HepG2 (cell line): ENCODE data around the gene FBXL22. TPM values are rescaled to one million over a fixed set of nuclear protein-coding genes. Genes with fewer than 3 reads are reported as not detected.

Source experiments
- FOXO1 ChIP-seq: sonication (generic); formaldehyde crosslinking; IDR thresholded peaks from 2 replicates; pipeline ENCODE4 v1.4.0; 2020; ENCODE audit warnings: missing genetic modification reagents
- HOXA3 ChIP-seq: sonication (generic); formaldehyde crosslinking; IDR thresholded peaks from 2 replicates; pipeline ENCODE4 v1.5.0; 2020; ENCODE audit warnings: missing genetic modification reagents
- MED1 ChIP-seq: sonication (generic); formaldehyde crosslinking; IDR thresholded peaks from 2 replicates; pipeline ENCODE4 v1.4.0; 2020; ENCODE audit warnings: missing genetic modification reagents
- PCBP2 ChIP-seq: fragments of 200-400 bp; formaldehyde crosslinking; optimal IDR thresholded peaks from 2 replicates; pipeline ENCODE3; 2018; ENCODE audit warnings: low read length, low read depth; ENCODE audit not compliant: poor library complexity, severe bottlenecking
- SMAD3 ChIP-seq: sonication (generic); formaldehyde crosslinking; IDR thresholded peaks from 2 replicates; pipeline ENCODE4 v1.4.0; 2020; ENCODE audit warnings: missing genetic modification reagents
- SRSF4 ChIP-seq: fragments of 200-400 bp; formaldehyde crosslinking; IDR thresholded peaks from one replicate; pipeline ENCODE4 v1.6.1; 2018; ENCODE audit warnings: mild to moderate bottlenecking, low read depth, low read length, moderate library complexity; ENCODE audit not compliant: poor library complexity, severe bottlenecking
- ZBTB20 ChIP-seq: sonication (generic); formaldehyde crosslinking; IDR thresholded peaks from 2 replicates; pipeline ENCODE4 v1.8.1; 2023; ENCODE audit warnings: missing genetic modification reagents, low read depth, mild to moderate bottlenecking, borderline replicate concordance
- ZBTB38 ChIP-seq: sonication (generic); formaldehyde crosslinking; IDR thresholded peaks from 2 replicates; pipeline ENCODE4 v1.5.1; 2020; ENCODE audit warnings: mild to moderate bottlenecking, missing genetic modification reagents
- ZNF225 ChIP-seq: sonication (generic); formaldehyde crosslinking; IDR thresholded peaks from 2 replicates; pipeline ENCODE4 v1.4.0; 2020; ENCODE audit warnings: mild to moderate bottlenecking, missing genetic modification reagents
- ZNF441 ChIP-seq: sonication (generic); formaldehyde crosslinking; IDR thresholded peaks from 2 replicates; pipeline ENCODE4 v1.7.0; 2021; ENCODE audit warnings: missing genetic modification reagents, borderline replicate concordance
- ZNF446 ChIP-seq: sonication (generic); formaldehyde crosslinking; IDR thresholded peaks from 2 replicates; pipeline ENCODE4 v1.5.0; 2020; ENCODE audit warnings: mild to moderate bottlenecking, missing genetic modification reagents
- ZNF670 ChIP-seq: sonication (generic); formaldehyde crosslinking; IDR thresholded peaks from 2 replicates; pipeline ENCODE4 v1.8.0; 2022; ENCODE audit warnings: mild to moderate bottlenecking, missing genetic modification reagents, borderline replicate concordance
- polyA plus RNA-seq, 8 experiments: library from polyadenylated mRNA; depleted of rRNA in 3 of 8; stranded (reverse) in 7 of 8; unstranded in 1 of 8; fragments of >200 nt; fragmentation: Illumina TruSeq in 4 of 8; extraction: Trizol in 4 of 8; gene quantifications; 2 replicates each; pipeline versions ENCODE4 v1.2.1 to v1.2.3, GENCODE V29; 2011 to 2016; ENCODE audit warnings: low read depth in 4 of 8, missing spikeins in 1 of 8, mixed read lengths in 1 of 8; ENCODE audit not compliant: insufficient read depth in 1 of 8
- total RNA-seq, 5 experiments: library from RNA; depleted of rRNA; stranded (reverse); fragments of >200 nt; fragmentation: Illumina TruSeq; extraction: Trizol; gene quantifications; 2 replicates each; pipeline ENCODE4 v1.2.3, GENCODE V29; 2016; ENCODE audit warnings: low read depth in 1 of 5
- TF ChIP-seq, protein P1 (sequence below): conservative IDR thresholded peaks from 2 replicates; pipeline ENCODE4 v1.6.1; 2018; ENCODE audit warnings: missing genetic modification reagents
- TF ChIP-seq, protein P2 (sequence below): fragments of 450-650 bp; IDR thresholded peaks from 2 replicates; pipeline ENCODE4 v1.6.1; 2017
- TF ChIP-seq, protein P3 (sequence below): sonication (generic); formaldehyde crosslinking; IDR thresholded peaks from 2 replicates; pipeline ENCODE4 v1.5.0; 2020; ENCODE audit warnings: mild to moderate bottlenecking, missing genetic modification reagents, borderline replicate concordance
- TF ChIP-seq, protein P4 (sequence below): sonication (generic); formaldehyde crosslinking; IDR thresholded peaks from 2 replicates; pipeline ENCODE4 v1.4.0; 2020; ENCODE audit warnings: missing genetic modification reagents, mild to moderate bottlenecking, borderline replicate concordance
- TF ChIP-seq, protein P5 (sequence below): sonication (generic); formaldehyde crosslinking; IDR thresholded peaks from 2 replicates; pipeline ENCODE4 v1.5.0; 2020; ENCODE audit warnings: missing genetic modification reagents

Gene FBXL22
- total and polyA plus RNA-seq, 2 of the 13 experiments (the other 11 are each of a cell fraction or from before 2014, with no cell fraction given): 0.15 to 0.33 TPM

DNA sequence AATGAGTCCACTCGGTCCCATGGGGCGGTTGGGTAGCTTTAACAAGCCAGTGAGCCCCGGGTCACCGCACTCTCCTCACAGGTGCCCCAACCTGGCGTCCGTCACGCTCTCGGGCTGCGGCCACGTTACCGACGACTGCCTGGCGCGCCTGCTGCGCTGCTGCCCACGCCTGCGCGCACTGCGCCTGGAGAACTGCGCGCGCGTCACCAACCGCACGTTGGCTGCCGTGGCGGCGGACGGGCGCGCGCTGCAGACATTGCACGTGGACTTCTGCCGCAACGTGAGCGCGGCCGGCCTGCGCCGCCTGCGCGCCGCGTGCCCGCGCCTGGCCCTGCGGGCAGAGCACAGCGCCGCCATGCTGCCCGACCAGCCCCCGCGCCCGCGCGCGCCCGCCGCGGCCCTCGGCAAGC is 3.4 kb downstream of the FBXL22 start (continued):
- TF ChIP-seq, protein P1, sequence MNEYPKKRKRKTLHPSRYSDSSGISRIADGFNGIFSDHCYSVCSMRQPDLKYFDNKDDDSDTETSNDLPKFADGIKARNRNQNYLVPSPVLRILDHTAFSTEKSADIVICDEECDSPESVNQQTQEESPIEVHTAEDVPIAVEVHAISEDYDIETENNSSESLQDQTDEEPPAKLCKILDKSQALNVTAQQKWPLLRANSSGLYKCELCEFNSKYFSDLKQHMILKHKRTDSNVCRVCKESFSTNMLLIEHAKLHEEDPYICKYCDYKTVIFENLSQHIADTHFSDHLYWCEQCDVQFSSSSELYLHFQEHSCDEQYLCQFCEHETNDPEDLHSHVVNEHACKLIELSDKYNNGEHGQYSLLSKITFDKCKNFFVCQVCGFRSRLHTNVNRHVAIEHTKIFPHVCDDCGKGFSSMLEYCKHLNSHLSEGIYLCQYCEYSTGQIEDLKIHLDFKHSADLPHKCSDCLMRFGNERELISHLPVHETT (CRISPR knock-in tag): 0 out of 2 replicates have a peak, but pooled peaks have one; percentile 16
- peak; percentile 64; the same call in 1 of the 2 replicates for TF ChIP-seq MED1
- TF ChIP-seq ZNF670 (CRISPR knock-in tag): no peak; the same call in 1 of the 2 replicates
- TF ChIP-seq SRSF4: no peak
- TF ChIP-seq, protein P2, sequence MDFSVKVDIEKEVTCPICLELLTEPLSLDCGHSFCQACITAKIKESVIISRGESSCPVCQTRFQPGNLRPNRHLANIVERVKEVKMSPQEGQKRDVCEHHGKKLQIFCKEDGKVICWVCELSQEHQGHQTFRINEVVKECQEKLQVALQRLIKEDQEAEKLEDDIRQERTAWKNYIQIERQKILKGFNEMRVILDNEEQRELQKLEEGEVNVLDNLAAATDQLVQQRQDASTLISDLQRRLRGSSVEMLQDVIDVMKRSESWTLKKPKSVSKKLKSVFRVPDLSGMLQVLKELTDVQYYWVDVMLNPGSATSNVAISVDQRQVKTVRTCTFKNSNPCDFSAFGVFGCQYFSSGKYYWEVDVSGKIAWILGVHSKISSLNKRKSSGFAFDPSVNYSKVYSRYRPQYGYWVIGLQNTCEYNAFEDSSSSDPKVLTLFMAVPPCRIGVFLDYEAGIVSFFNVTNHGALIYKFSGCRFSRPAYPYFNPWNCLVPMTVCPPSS: no peak
- no peak; the same call in 1 of the 2 replicates for TF ChIP-seq ZNF446
- TF ChIP-seq, protein P3, sequence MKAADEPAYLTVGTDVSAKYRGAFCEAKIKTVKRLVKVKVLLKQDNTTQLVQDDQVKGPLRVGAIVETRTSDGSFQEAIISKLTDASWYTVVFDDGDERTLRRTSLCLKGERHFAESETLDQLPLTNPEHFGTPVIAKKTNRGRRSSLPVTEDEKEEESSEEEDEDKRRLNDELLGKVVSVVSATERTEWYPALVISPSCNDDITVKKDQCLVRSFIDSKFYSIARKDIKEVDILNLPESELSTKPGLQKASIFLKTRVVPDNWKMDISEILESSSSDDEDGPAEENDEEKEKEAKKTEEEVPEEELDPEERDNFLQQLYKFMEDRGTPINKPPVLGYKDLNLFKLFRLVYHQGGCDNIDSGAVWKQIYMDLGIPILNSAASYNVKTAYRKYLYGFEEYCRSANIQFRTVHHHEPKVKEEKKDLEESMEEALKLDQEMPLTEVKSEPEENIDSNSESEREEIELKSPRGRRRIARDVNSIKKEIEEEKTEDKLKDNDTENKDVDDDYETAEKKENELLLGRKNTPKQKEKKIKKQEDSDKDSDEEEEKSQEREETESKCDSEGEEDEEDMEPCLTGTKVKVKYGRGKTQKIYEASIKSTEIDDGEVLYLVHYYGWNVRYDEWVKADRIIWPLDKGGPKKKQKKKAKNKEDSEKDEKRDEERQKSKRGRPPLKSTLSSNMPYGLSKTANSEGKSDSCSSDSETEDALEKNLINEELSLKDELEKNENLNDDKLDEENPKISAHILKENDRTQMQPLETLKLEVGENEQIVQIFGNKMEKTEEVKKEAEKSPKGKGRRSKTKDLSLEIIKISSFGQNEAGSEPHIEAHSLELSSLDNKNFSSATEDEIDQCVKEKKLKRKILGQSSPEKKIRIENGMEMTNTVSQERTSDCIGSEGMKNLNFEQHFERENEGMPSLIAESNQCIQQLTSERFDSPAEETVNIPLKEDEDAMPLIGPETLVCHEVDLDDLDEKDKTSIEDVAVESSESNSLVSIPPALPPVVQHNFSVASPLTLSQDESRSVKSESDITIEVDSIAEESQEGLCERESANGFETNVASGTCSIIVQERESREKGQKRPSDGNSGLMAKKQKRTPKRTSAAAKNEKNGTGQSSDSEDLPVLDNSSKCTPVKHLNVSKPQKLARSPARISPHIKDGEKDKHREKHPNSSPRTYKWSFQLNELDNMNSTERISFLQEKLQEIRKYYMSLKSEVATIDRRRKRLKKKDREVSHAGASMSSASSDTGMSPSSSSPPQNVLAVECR (CRISPR knock-in tag): peak; percentile 77
- TF ChIP-seq ZNF441 (CRISPR knock-in tag): peak; percentile 73; the same call in 1 of the 2 replicates
- no peak for TF ChIP-seq SMAD3 (CRISPR knock-in tag)
- TF ChIP-seq HOXA3 (CRISPR knock-in tag): peak; percentile 91; the same call in 1 of the 2 replicates
- TF ChIP-seq ZBTB38 (CRISPR knock-in tag): peak; percentile 80
- peak; percentile 55; the same call in 1 of the 2 replicates for TF ChIP-seq FOXO1 (CRISPR knock-in tag)
- TF ChIP-seq PCBP2: no peak
- TF ChIP-seq, protein P4, sequence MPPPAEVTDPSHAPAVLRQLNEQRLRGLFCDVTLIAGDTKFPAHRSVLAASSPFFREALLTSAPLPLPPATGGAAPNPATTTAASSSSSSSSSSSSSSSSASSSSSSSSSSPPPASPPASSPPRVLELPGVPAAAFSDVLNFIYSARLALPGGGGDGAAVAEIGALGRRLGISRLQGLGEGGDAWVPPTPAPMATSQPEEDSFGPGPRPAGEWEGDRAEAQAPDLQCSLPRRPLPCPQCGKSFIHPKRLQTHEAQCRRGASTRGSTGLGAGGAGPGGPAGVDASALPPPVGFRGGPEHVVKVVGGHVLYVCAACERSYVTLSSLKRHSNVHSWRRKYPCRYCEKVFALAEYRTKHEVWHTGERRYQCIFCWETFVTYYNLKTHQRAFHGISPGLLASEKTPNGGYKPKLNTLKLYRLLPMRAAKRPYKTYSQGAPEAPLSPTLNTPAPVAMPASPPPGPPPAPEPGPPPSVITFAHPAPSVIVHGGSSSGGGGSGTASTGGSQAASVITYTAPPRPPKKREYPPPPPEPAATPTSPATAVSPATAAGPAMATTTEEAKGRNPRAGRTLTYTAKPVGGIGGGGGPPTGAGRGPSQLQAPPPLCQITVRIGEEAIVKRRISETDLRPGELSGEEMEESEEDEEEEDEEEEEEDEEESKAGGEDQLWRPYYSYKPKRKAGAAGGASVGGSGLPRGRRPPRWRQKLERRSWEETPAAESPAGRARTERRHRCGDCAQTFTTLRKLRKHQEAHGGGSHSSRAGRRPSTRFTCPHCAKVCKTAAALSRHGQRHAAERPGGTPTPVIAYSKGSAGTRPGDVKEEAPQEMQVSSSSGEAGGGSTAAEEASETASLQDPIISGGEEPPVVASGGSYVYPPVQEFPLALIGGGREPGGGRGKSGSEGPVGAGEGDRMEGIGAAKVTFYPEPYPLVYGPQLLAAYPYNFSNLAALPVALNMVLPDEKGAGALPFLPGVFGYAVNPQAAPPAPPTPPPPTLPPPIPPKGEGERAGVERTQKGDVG (CRISPR knock-in tag): 0 out of 2 replicates have a peak, but pooled peaks have one; percentile 16
- TF ChIP-seq, protein P5, sequence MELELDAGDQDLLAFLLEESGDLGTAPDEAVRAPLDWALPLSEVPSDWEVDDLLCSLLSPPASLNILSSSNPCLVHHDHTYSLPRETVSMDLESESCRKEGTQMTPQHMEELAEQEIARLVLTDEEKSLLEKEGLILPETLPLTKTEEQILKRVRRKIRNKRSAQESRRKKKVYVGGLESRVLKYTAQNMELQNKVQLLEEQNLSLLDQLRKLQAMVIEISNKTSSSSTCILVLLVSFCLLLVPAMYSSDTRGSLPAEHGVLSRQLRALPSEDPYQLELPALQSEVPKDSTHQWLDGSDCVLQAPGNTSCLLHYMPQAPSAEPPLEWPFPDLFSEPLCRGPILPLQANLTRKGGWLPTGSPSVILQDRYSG: no peak
- 0 out of 2 replicates have a peak, but pooled peaks have one; percentile 16 for TF ChIP-seq ZNF225 (CRISPR knock-in tag)
- TF ChIP-seq ZBTB20 (CRISPR knock-in tag): no peak; the same call in 1 of the 2 replicates
